GM13977 (cell line): ENCODE results near the gene PTPRA.

Experiments used
- DNase-seq: peaks from one replicate; pipeline ENCODE4 v3.0.0; 2012; ENCODE audit warnings: low spot score
- in situ Hi-C: fragments of 300-500 bp; cut with MboI; formaldehyde crosslinking; loops from one replicate; pipeline ENCODE4 v1.12.0; 2022; ENCODE audit warnings: low sequenced_read_pairs, low pct_unique_long_range_greater_than_20kb, mixed read lengths, inconsistent platforms; ENCODE audit not compliant: unreplicated experiment
- TF ChIP-seq, protein P1 (sequence below): IDR thresholded peaks from 2 replicates; pipeline ENCODE4 v1.5.1; 2012; ENCODE audit warnings: mild to moderate bottlenecking, control low read depth; ENCODE audit not compliant: insufficient read depth; ENCODE audit errors: extremely low read depth, missing control alignments

Gene PTPRA

DNA sequence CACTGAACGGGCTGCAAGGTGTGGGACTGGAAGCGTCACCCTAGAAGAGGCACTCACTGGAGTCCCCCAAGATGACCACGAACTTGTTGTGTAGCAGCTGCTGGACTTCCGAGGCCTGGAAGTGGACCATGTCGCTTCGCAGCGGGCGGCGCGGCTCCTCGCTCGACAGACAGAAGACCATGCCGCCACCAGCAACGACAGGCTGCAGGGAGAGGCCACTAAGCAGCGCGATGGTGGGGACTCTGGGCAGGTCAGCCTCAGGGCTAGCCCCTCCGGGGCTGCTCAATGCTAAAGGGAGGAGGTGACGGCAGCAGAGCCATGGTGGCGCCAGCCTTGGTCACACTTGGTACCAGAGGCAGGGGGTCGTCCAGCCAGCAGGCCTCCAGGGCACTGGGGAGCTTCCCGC, 33.5 kb upstream of the PTPRA start:
- TF ChIP-seq, protein P1, sequence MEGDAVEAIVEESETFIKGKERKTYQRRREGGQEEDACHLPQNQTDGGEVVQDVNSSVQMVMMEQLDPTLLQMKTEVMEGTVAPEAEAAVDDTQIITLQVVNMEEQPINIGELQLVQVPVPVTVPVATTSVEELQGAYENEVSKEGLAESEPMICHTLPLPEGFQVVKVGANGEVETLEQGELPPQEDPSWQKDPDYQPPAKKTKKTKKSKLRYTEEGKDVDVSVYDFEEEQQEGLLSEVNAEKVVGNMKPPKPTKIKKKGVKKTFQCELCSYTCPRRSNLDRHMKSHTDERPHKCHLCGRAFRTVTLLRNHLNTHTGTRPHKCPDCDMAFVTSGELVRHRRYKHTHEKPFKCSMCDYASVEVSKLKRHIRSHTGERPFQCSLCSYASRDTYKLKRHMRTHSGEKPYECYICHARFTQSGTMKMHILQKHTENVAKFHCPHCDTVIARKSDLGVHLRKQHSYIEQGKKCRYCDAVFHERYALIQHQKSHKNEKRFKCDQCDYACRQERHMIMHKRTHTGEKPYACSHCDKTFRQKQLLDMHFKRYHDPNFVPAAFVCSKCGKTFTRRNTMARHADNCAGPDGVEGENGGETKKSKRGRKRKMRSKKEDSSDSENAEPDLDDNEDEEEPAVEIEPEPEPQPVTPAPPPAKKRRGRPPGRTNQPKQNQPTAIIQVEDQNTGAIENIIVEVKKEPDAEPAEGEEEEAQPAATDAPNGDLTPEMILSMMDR = no peak
- in situ Hi-C loops = no loop called here
- no peak for DNase-seq

DNA sequence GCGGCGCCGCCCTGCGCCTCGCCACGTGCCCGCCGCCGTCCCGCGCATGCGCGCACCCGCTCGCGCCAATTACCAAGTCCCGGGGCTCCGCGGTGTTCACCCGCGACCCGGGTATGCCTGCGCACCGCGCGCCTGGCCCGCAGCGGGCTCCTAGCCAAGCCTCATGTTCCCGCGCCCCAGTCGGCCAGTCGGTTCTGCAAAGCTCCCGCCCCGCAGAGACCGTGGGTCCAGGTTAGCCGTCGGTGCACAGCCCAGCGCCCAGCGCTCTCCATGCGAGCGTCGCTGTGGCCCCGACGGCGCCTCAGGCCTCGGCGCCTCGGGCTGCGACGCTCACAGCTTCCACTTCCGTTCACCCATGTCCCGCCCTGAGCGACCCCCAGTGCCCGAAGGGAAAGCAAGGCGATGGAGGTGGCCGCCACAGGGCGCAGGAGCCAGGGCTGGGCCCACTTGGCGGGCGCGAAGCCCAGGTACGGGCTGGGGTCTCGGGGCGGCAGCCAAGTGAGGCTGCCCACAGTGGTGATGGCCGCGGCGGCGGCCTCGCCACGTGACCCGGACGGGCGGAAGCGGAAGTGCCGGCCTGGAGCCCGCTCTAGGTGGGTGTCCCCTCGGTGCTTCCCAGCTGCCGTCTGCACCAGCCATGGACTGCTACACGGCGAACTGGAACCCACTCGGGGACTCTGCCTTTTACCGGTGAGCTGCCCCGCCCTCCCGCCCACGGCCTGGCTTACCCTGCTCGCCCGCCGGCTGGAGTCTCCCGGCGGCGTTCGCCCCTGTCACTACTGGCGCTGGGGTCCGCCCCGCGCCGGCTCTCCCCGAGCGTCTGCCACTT, 32.9 kb upstream of the PTPRA start, which contains the start of the genes PCED1A and VPS16:
TSS of gene PCED1A (minus strand) at position 518 of the 829 bp plus-strand sequence. CDS start 743 bp downstream, outside the sequence.
TSS of gene VPS16 (plus strand) at position 608 of the 829 bp plus-strand sequence. CDS start at position 638, 30 bp downstream.
- in situ Hi-C loops = no loop called here
- TF ChIP-seq, protein P1 = no peak
- peak; percentile 98 for DNase-seq

DNA sequence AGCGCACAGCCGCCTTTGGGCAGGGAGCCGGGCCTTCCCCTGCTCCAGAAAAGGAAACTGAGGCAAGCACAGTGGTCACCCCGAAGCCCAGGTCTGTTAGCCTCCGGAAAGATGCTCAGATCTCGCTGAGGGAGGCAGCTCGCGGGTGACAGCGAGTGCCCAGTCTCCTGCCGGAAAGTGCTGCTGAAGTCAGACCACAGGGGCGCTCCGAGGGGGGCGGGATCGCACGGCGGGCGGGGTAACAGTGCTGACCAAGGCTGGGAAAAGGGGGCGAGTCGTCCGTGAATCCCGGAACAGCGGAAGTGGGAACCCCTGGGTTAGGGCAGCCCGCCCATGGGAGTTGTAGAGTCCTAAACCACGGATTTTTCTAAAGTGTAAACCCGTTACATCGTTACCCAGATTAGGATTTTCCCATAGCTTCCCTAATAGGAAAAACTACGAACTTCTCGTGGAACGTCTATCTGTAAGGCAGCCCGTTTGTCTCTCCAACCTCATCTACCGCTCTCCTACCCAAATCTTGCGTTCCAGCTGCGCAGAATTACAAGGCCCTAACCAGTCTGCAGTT, 32.2 kb upstream of the PTPRA start:
- TF ChIP-seq, protein P1 = no peak
- in situ Hi-C loops = no loop called here
- DNase-seq = peak; percentile 69

DNA sequence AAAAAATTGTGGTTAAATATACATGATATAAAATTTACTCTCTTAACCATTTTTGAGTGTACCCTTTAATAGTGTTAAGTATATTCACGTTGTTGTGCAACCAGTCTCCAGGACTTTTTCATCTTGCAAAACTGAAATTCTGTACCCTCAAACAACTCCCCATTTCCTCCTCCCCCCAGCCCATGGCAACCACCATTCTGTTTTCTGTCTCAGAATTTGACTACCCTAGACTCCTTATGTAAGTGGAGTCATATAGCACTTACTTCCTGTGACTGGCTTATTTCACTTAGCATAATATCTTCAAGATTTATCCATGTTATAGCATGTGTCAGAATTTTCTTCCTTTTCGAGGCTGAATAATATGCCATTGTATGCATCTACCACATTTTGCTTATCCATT, 27.7 kb upstream of the PTPRA start:
- in situ Hi-C loops = no loop called here
- TF ChIP-seq, protein P1 = no peak
- no peak for DNase-seq

DNA sequence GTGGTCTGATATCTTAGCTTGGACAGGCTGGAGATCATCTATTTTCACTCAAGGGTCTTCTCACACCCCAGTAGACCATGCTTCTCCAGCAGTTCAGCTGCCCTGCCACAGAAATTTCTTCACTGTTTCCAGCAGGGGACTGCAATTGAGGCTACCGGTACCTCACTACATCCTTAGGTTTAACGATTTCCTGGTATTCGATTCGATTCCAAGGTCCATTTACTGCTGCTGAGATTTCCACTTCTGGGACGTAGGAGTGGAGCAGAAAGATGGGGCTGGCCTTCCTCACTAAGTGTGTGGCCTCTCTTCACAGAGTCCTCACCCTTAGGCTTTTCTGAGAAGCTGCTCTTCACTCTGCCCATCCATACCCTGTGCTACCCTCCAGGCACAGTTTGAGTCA, 26.6 kb upstream of the PTPRA start:
- TF ChIP-seq, protein P1 = no peak
- in situ Hi-C loops = no loop called here
- DNase-seq = no peak

DNA sequence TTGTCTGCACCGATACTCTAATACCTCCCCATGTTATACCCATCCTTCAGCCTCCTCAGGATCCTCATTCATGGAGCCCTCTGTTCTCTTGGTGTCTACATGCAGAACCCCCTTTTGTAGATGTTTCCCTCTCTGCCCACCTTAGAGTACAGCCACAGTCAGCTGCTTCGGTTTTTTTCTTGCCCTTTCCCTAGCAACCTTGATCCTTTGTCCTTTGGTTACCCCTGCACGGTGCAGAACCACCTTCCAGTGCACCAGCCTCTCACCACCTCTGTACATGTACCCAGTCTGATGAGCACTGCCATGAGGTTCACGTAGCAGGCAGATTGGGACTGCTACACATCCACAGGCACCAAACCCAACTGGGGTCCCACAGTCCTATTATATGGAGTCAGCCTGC, 25.5 kb upstream of the PTPRA start:
- TF ChIP-seq, protein P1 = no peak
- no peak for DNase-seq
- in situ Hi-C loops = no loop called here
